IPS-NIHi7 (cell line): ENCODE results near the gene SBNO2.

Experiments used
- DNase-seq: peaks from one replicate; pipeline ENCODE4 v3.0.0; 2012; ENCODE audit warnings: mixed read lengths; ENCODE audit errors: extremely low spot score

The SBNO2 gene

GRCh38 chr19:1089126-1089771 lies 84.8 kb downstream of the SBNO2 start:
- DNase-seq = no peak

- DNase-seq = no peak
These were observed 85.6 kb downstream of the SBNO2 start for GRCh38 chr19:1088416-1089010.

GRCh38 chr19:1087813-1088415 lies 86.2 kb downstream of the SBNO2 start:
- DNase-seq = no peak

- no peak for DNase-seq
These were observed 87.5 kb downstream of the SBNO2 start for GRCh38 chr19:1086613-1087012.

DNA sequence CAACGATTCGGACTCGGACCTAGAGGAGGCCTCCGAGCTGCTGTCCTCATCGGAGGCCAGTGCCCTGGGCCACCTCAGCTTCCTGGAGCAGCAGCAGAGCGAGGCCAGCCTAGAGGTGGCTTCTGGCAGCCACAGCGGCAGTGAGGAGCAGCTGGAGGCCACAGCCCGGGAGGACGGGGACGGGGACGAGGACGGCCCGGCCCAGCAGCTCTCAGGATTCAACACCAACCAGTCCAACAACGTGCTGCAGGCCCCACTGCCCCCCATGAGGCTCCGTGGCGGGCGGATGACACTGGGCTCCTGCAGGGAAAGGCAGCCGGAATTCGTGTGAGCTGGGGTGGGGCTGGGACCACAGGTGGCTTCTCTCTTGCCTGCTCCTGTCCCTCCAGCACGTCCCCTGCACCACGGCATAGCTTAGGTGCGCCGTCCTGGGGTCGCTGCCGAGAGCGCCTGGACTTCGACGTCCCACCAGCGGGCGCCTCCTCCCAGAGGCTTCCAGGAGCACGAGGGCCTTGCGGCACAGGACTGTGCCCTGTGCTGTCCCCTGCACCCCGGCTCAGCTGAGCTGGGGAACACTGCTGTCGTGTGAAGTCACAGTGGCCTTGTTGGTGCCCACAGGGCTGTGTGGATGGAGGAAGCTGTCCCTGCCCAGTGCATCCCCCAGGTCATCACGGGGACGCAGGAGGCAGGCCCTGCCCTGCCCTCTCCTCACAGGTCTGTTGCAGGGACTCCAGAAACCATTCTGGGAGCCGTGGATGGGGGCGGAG lies 88.2 kb downstream of the SBNO2 start:
- DNase-seq = no peak

GRCh38 chr19:1085053-1085658 lies 88.9 kb downstream of the SBNO2 start:
- DNase-seq = no peak

- DNase-seq = no peak
These were observed 89.8 kb downstream of the SBNO2 start for GRCh38 chr19:1084024-1084868.

- DNase-seq = no peak
These were observed 90.9 kb downstream of the SBNO2 start for GRCh38 chr19:1082928-1083816.

DNA sequence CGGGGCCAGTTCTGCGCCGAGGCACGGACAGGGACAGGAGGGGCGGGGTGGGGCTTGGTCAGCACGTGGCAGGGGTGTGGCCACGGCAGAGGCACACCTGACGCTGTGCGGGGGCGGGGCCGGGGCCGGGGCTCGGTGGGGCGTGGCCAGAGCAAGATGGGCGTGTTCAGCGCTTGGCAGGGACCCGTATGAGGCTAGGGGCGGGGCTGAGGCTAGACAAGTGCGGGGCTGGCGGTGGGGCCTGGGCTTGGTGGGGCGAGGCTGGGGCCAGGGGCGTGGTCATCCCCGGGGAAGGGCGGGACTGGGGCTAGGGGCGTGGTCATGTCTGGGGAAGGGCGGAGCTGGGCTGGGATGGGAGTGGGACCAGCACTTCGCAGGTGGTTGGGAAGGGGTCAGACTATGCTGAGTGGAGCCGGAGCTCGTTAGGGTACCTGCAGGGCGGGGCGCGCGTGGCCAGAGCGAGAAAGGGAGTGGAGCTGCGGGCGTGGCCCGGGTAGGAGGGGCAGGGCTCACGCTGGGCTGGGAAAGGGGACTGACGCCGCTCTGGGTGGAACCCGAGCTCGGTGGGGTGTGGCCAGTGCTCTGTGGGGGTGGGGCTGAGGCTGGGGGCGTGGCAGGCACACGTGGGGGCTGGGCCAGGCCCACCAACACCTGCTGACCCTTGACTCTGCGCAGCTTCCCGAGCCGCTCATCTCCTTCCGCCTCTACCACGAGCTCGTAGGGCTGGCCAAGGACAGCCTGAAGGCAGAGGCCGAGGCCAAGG lies 91.7 kb downstream of the SBNO2 start:
- DNase-seq = peak; percentile 95

DNA sequence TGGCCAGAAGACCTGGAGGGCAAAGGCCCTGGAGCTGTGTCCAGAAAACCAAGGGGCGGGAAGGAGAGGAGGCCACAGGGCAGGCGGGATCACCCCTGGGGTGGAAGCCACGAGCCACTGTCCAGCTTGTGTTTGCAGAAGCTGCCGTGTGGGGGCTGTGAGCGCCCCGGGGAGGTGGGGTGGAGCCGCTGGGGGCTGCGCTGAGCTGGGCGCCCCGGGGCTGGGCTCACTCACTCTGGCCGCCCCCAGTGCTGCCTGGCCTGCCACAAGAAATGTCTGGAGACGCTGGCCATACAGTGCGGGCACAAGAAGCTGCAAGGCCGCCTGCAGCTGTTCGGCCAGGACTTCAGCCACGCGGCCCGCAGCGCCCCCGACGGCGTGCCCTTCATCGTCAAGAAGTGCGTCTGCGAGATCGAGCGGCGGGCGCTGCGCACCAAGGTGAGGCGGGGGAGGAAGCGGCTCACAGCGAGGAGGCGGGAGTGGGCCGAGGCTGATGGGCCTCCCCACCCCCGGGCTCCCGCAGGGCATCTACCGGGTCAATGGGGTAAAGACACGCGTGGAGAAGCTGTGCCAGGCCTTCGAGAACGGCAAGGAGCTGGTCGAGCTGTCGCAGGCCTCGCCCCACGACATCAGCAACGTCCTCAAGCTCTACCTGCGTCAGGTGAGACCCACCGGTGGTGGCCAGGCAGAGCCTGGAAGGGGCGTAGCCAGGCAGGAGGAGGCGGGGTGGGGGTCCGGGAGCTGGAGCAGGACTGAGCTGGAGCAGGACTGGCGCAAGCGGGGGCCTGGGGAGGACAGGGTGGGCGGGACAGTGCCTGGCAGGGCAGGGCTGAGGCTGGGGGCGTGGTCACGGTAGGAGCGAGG lies 92.5 kb downstream of the SBNO2 start:
- DNase-seq = no peak

- DNase-seq = no peak
These were observed 93.5 kb downstream of the SBNO2 start for GRCh38 chr19:1080360-1081161.

- no peak for DNase-seq
These were observed 94.4 kb downstream of the SBNO2 start for GRCh38 chr19:1079566-1080111.

GRCh38 chr19:1076951-1077350 lies 97.1 kb downstream of the SBNO2 start:
- DNase-seq = no peak

- DNase-seq = no peak
These were observed 98.1 kb downstream of the SBNO2 start for GRCh38 chr19:1076046-1076386.

DNA sequence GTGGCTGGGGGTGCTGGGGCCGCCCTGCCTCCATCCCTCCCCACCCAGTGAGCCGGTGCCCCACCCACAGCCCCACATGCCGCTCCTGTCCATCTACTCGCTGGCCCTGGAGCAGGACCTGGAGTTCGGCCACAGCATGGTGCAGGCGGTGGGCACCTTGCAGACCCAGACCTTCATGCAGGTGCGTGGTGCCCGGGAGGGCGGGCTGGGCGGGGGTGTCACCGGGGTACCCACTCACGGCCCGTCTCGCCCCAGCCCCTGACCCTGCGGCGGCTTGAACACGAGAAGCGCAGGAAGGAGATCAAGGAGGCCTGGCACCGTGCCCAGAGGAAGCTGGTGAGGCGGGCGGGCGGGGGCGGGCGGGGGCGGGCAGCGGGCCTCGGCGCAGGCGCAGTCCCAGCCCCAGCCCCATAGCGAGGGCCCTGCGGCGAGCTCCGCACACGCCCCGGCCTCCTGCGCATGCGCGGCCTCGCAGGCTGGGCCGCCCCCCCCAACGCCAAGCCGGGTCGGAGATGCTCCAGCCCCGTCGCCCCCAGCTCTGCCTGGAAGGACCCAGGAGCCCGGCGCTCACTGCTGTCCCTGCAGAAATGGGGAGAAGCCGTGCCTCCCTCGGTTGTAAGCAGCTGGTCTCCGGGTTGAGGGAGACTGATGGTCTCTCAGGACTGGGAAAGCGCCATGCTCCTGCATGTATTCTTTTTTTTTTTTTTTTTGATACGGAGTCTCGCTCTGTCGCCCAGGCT lies 99.4 kb downstream of the SBNO2 start:
- DNase-seq = no peak

- DNase-seq = no peak
These were observed 100.0 kb downstream of the SBNO2 start for GRCh38 chr19:1073956-1074517.
